Measurements from ENCODE around the gene ABCC1. TPM values are rescaled to one million over a fixed set of nuclear protein-coding genes. Genes with fewer than 3 reads are reported as not detected.

ABCC1 gene
- total RNA-seq, 1 experiment from 2014 or later: 16.1 TPM

DNA sequence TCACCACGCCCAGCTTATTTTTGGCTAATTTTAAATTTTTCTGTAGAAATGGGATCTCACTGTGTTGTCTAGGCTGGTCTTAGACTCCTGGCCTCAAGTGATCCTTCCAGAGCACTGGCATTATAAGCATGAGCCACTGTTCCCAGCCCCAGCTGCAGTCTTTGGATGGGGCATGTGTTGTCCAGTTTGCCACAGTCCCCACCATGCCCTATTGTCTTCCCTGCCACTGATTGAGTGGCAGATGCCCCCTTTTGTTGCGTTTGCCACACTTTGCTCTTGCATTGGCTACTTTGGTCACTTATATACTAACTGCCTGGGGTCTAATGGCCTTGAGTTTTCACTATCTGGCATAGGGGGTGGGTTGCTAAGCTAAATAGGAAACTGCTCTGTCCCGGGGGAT is 60.8 kb downstream of the ABCC1 start:
- ATAC-seq (no peak), DNase-seq (no peak)
- Histone ChIP-seq H3K36me3 (ENCODE audit: low read depth, low read length) (no peaks in the 10 kb centered on the region; the same call in 1 of the 2 replicates), H3F3A (ENCODE audit: low read length, unreplicated experiment) (no peaks in the 10 kb centered on the region), H3K9me2 (replicated peaks; ENCODE audit: low read length) (no peaks in the 10 kb centered on the region), H2AFZ (ENCODE audit: low read length) (no peak overlapping the region), H3K4me2 (ENCODE audit: low read length) (no peak overlapping the region), H3K27me3 (ENCODE audit: low read length) (no peaks in the 10 kb centered on the region), H4K20me1 (ENCODE audit: low read length) (no peaks in the 10 kb centered on the region), H3K27ac (ENCODE audit: low read length) (no peak overlapping the region), H3K9ac (ENCODE audit: low read length) (no peak overlapping the region), H3K79me2 (ENCODE audit: low read length) (peaks cover 12% of the 10 kb centered on the region; the same call in 1 of the 2 replicates), H3K4me1 (ENCODE audit: insufficient read depth, low read length) (peaks cover 6% of the 10 kb centered on the region), H3K9me3 (ENCODE audit: low read length) (no peaks in the 10 kb centered on the region), H3K4me3 (ENCODE audit: low read length) (no peak overlapping the region)
- intact Hi-C loops (cut with micrococcal nuclease): loop anchor here (10.0 kb wide), 1 partner anchor 135 kb away; no protein-coding TSS in a partner anchor
- ChIA-PET CTCF (no interaction called here), POLR2A (ENCODE audit: unreplicated experiment) (no interaction called here)
- BruUV-seq (replicated peaks): no TSS peak
- no peak for TF ChIP-seq EZH2phosphoT487 (IDR thresholded peaks at IDR 0.05; ENCODE audit: borderline replicate concordance, low read length)
- TF ChIP-seq, protein P1, sequence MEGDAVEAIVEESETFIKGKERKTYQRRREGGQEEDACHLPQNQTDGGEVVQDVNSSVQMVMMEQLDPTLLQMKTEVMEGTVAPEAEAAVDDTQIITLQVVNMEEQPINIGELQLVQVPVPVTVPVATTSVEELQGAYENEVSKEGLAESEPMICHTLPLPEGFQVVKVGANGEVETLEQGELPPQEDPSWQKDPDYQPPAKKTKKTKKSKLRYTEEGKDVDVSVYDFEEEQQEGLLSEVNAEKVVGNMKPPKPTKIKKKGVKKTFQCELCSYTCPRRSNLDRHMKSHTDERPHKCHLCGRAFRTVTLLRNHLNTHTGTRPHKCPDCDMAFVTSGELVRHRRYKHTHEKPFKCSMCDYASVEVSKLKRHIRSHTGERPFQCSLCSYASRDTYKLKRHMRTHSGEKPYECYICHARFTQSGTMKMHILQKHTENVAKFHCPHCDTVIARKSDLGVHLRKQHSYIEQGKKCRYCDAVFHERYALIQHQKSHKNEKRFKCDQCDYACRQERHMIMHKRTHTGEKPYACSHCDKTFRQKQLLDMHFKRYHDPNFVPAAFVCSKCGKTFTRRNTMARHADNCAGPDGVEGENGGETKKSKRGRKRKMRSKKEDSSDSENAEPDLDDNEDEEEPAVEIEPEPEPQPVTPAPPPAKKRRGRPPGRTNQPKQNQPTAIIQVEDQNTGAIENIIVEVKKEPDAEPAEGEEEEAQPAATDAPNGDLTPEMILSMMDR (conservative IDR thresholded peaks at IDR 0.05; ENCODE audit: low read depth, low read length): no peak
- no peak for TF ChIP-seq EZH2 (IDR thresholded peaks at IDR 0.05; ENCODE audit: low read length, unreplicated experiment)

DNA sequence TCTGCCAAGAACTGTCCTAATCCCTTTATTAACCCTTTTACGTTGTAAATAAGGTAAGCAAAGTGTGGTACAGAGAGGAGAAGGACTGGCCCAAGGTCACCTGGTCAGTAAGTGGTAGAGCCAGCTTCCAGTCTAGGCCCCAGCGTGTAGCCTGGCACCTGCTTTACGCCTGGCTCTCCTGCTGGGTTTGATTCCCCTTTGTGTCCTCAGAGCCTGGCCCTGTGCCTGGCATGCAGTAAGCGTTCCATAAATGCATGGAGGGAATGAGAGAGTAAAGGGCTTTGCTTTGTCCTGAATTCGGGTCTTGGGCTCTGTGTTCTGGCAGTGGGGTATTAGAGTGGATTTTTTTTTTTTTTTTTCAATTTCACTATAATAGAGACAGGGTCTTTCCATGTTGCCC is 62.7 kb downstream of the ABCC1 start:
- H3K27ac ChIP-seq (ENCODE audit: low read length): no peak overlapping the region
- H3K4me1 ChIP-seq (ENCODE audit: insufficient read depth, low read length): peaks cover 14% of the 10 kb centered on the region
- DNase-seq: no peak
- no peaks in the 10 kb centered on the region for H3F3A ChIP-seq (ENCODE audit: low read length, unreplicated experiment)
- intact Hi-C loops (cut with micrococcal nuclease): loop anchor here (10.0 kb wide), 1 partner anchor 137 kb away; no protein-coding TSS in a partner anchor
- no peaks in the 10 kb centered on the region for H4K20me1 ChIP-seq (ENCODE audit: low read length)
- H3K4me3 ChIP-seq (ENCODE audit: low read length): no peak overlapping the region
- no peak for ATAC-seq
- no peaks in the 10 kb centered on the region for H3K9me3 ChIP-seq (ENCODE audit: low read length)
- TF ChIP-seq, protein P1 (conservative IDR thresholded peaks at IDR 0.05; ENCODE audit: low read depth, low read length): no peak
- no peak for TF ChIP-seq EZH2 (IDR thresholded peaks at IDR 0.05; ENCODE audit: low read length, unreplicated experiment)
- no peak for TF ChIP-seq EZH2phosphoT487 (IDR thresholded peaks at IDR 0.05; ENCODE audit: borderline replicate concordance, low read length)
- BruUV-seq (replicated peaks): no TSS peak
- peaks cover 3% of the 10 kb centered on the region for H3K36me3 ChIP-seq (ENCODE audit: low read depth, low read length)
- H3K79me2 ChIP-seq (ENCODE audit: low read length): peaks cover 7% of the 10 kb centered on the region; the same call in 1 of the 2 replicates
- CTCF ChIA-PET: no interaction called here
- no peak overlapping the region for H3K4me2 ChIP-seq (ENCODE audit: low read length)
- H3K9ac ChIP-seq (ENCODE audit: low read length): no peak overlapping the region
- POLR2A ChIA-PET (ENCODE audit: unreplicated experiment): no interaction called here
- no peaks in the 10 kb centered on the region for H3K27me3 ChIP-seq (ENCODE audit: low read length)
- no peak overlapping the region for H2AFZ ChIP-seq (ENCODE audit: low read length)
- H3K9me2 ChIP-seq (replicated peaks; ENCODE audit: low read length): no peaks in the 10 kb centered on the region

- Histone ChIP-seq H3K9me3 (ENCODE audit: low read length) (no peaks in the 10 kb centered on the region), H3K4me2 (ENCODE audit: low read length) (no peak overlapping the region), H3K4me3 (ENCODE audit: low read length) (no peak overlapping the region), H3K9me2 (replicated peaks; ENCODE audit: low read length) (no peaks in the 10 kb centered on the region), H4K20me1 (ENCODE audit: low read length) (no peaks in the 10 kb centered on the region), H3K4me1 (ENCODE audit: insufficient read depth, low read length) (peaks cover 30% of the 10 kb centered on the region), H3K27me3 (ENCODE audit: low read length) (no peaks in the 10 kb centered on the region), H2AFZ (ENCODE audit: low read length) (no peak overlapping the region), H3K9ac (ENCODE audit: low read length) (no peak overlapping the region), H3F3A (ENCODE audit: low read length, unreplicated experiment) (no peaks in the 10 kb centered on the region), H3K27ac (ENCODE audit: low read length) (no peak overlapping the region), H3K79me2 (ENCODE audit: low read length) (peaks cover 7% of the 10 kb centered on the region; the same call in 1 of the 2 replicates), H3K36me3 (ENCODE audit: low read depth, low read length) (peaks cover 3% of the 10 kb centered on the region)
- no TSS peak for BruUV-seq (replicated peaks)
- CTCF ChIA-PET: no interaction called here
- no peak for DNase-seq
- no peak for TF ChIP-seq EZH2phosphoT487 (IDR thresholded peaks at IDR 0.05; ENCODE audit: borderline replicate concordance, low read length)
- no peak for TF ChIP-seq EZH2 (IDR thresholded peaks at IDR 0.05; ENCODE audit: low read length, unreplicated experiment)
- TF ChIP-seq, protein P1 (conservative IDR thresholded peaks at IDR 0.05; ENCODE audit: low read depth, low read length): no peak
- intact Hi-C loops (cut with micrococcal nuclease): loop anchor here (10.0 kb wide), 1 partner anchor 139 kb away; no protein-coding TSS in a partner anchor
- POLR2A ChIA-PET (ENCODE audit: unreplicated experiment): no interaction called here
- no peak for ATAC-seq
Observed at GRCh38 chr16:16013812-16014211, 64.4 kb downstream of the ABCC1 start.

Data from PC-3 (cell line).